Duodenal mucosa (tissue), 2 donors: ENCODE results near the gene ZNF300.
A peak's percentile ranks its signal among the peaks of the same experiment; 100 is the strongest.
"Not testable (repeated sequence)": the region's sequence is repeated elsewhere in the genome, so short reads cannot be mapped to it uniquely, and the experiment has no call there.

Experiments
- H3K27ac ChIP-seq: one replicate; pipeline ENCODE4 v1.7.0; 2013; ENCODE audit warnings: low read depth, low read length
- H3K27me3 ChIP-seq, 2 donors: one replicate each; pipeline ENCODE4 v1.7.0; 2013; ENCODE audit warnings: low read length in 2 of 2, control low read depth in 1 of 2; ENCODE audit not compliant: insufficient read depth in 2 of 2, control insufficient read depth in 1 of 2
- H3K36me3 ChIP-seq, 2 donors: one replicate each; pipeline ENCODE4 v1.7.0; 2013; ENCODE audit warnings: low read length in 2 of 2, control low read depth in 1 of 2; ENCODE audit not compliant: insufficient read depth in 2 of 2, control insufficient read depth in 1 of 2
- H3K4me1 ChIP-seq, 2 donors: one replicate each; pipeline ENCODE4 v1.7.0; 2013; ENCODE audit warnings: low read length in 2 of 2, control low read depth in 1 of 2; ENCODE audit not compliant: insufficient read depth in 2 of 2, control insufficient read depth in 1 of 2
- H3K4me3 ChIP-seq, 2 donors: one replicate each; pipeline ENCODE4 v1.7.0; 2013; ENCODE audit warnings: low read length in 2 of 2, low read depth in 1 of 2
- H3K9ac ChIP-seq, 2 donors: one replicate each; pipeline ENCODE4 v1.7.0; 2013; ENCODE audit warnings: low read length in 2 of 2, low read depth in 1 of 2
- H3K9me3 ChIP-seq, 2 donors: one replicate each; pipeline ENCODE4 v1.7.0; 2013; ENCODE audit warnings: low read length in 2 of 2, control low read depth in 1 of 2; ENCODE audit not compliant: control insufficient read depth in 1 of 2

Gene ZNF300

DNA sequence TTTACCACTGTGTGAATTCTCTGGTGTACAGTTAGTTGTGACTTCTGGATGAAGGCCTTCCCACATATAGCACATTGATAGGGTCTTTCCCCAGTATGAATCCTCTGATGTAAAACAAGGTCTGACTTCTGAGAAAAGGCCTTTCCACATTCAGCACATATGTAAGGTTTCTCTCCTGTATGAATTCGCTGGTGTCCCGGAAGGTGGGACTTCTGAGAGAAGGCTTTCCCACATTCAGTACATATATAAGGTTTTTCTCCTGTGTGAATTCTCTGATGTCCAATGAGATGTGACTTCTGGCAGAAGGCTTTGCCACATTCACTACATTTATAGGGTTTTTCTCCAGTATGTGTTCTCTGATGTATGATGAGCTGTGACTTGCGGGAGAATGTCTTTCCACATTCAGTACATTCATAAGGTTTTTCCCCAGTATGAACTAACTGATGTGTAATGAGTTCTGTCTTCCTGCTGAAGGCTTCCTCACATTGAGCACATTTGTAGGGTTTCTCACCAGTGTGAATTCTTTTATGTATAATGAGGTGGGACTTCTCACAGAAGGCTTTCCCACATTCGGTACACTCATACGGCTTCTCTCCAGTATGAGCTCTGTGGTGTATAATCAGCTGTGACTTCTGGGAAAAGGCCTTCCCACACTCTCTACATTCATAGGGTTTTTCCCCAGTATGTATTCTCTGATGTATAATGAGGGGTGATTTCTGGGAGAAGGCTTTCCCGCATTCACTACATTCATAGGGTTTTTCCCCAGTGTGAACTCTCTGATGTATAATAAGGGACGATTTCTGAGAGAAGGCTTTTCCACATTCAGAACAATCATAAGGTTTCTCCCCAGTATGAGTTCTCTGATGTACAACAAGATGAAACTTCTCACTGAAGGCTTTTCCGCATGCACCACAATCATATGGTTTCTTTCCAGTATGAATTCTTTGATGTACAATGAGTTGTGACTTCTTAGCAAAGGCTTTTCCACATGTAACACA, 9.1 kb downstream of the ZNF300 start:
- Histone ChIP-seq H3K27me3 (no peaks in the 10 kb centered on the region), H3K4me3 (no peak overlapping the region), H3K36me3 (peaks cover 18 to 21% of the 10 kb centered on the region in 2 donors), H3K9me3 (peaks cover 85 to 97% of the 10 kb centered on the region in 2 donors), H3K4me1 (no peaks in the 10 kb centered on the region), H3K27ac (no peak overlapping the region), H3K9ac (no peak overlapping the region)

DNA sequence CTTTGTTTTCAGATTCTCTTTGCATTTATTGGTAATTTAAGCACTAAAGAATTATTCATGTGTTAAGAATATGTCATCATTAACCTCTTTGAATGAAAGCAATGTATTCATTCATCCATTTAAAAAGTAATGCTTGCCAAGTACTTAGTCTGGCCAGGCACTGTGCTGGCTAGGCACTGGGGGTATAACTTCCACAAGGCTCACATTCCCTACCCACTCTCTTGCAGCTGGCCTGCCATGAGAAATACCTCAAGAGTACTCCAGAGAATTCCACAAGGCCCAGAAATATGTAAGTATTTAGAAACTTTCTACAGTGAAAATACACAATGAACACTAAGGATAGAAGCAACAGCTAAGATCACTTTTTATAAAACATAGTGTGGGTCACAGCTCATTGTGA, 25.4 kb downstream of the ZNF300 start:
- Histone ChIP-seq H3K9me3 (peaks cover 3 to 10% of the 10 kb centered on the region in 2 donors), H3K27me3 (no peaks in the 10 kb centered on the region), H3K36me3 (no peaks in the 10 kb centered on the region), H3K4me1 (no peaks in the 10 kb centered on the region), H3K4me3 (no peak overlapping the region), H3K27ac (no peak overlapping the region), H3K9ac (no peak overlapping the region)

DNA sequence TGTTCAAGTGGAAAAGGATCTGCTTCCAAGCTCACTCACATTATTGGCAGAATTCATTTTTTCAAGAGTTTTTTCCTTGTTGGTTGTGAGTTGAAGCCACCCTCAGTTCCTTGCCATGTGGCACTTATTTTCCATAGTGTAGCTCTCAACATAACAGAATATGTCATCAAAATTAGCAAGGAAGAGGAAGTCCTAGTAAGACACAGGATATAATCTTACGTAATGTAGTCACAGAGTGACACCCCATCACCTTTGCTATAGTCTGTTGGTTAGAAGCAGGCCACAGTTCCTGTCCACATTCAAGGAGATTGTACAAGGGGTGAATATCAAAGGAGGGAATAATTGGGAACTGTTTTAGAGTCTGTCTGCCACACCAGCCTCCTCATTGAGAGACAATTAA, 42.7 kb downstream of the ZNF300 start:
- H3K36me3 ChIP-seq: no peaks in the 10 kb centered on the region
- no peaks in the 10 kb centered on the region for H3K4me1 ChIP-seq
- no peak overlapping the region for H3K4me3 ChIP-seq
- no peaks in the 10 kb centered on the region for H3K27me3 ChIP-seq
- peaks cover 3% of the 10 kb centered on the region in 2 donors for H3K9me3 ChIP-seq
- H3K27ac ChIP-seq: no peak overlapping the region
- H3K9ac ChIP-seq: no peak overlapping the region

DNA sequence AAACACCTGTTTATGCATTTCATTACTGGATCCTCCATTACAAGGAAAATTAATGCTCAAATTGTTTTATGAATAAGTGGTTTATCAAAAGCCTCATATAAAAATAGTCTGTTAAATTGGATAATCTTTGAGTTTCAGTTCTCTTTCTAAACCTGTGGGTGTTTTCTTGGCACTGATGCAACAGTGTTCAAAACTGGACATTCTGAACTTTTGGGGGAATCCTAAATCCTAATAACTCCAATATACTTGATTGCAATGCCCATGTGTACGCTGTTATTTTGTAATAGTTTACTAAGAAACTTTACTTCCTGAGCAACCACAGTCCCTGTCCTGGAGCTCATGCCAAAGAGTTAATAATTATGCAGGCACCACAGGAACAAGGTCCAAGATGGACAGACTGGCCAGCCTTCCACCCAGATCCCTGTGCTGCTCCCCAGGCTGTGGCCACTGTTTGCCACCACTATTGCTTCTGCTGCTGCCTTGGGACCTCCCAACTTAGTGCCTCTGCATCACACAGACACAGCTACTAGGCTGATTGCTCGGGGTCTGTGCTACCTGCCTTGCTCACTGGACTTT, 44.4 kb downstream of the ZNF300 start:
- no peak overlapping the region for H3K4me3 ChIP-seq
- H3K4me1 ChIP-seq: no peaks in the 10 kb centered on the region

DNA sequence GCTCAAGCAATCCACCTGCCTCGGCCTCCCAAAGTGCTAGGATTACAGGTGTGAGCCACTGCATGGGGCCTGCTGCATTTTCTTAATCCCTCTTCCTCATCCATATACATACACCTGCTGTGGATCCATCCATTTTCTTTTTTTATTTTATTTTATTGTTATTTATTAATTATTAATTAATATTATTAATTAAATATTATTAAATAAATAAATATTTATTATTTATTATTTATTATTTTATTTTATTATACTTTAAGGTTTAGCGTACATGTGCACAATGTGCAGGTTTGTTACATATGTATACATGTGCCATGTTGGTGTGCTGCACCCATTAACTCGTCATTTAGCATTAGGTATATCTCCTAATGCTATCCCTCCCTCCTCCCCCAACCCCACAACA, 48.1 kb downstream of the ZNF300 start:
- H3K27me3 ChIP-seq, H3K4me3 ChIP-seq, H3K4me1 ChIP-seq, H3K9ac ChIP-seq, H3K36me3 ChIP-seq, H3K27ac ChIP-seq, H3K9me3 ChIP-seq: not testable (repeated sequence)

More for the DNA sequence above, 44.4 kb downstream of the ZNF300 start:
- Histone ChIP-seq H3K9ac (no peak overlapping the region), H3K9me3 (peaks cover 3% of the 10 kb centered on the region in 2 donors), H3K27me3 (no peaks in the 10 kb centered on the region), H3K36me3 (no peaks in the 10 kb centered on the region), H3K27ac (no peak overlapping the region)

- H3K27ac ChIP-seq: no peak overlapping the region
- H3K36me3 ChIP-seq: no peaks in the 10 kb centered on the region
- H3K9me3 ChIP-seq: no peaks in the 10 kb centered on the region
- no peak overlapping the region for H3K4me3 ChIP-seq
- H3K4me1 ChIP-seq: no peaks in the 10 kb centered on the region
- no peaks in the 10 kb centered on the region for H3K27me3 ChIP-seq
- no peak overlapping the region for H3K9ac ChIP-seq
Observed at GRCh38 chr5:150853561-150853960, 51.2 kb downstream of the ZNF300 start.

DNA sequence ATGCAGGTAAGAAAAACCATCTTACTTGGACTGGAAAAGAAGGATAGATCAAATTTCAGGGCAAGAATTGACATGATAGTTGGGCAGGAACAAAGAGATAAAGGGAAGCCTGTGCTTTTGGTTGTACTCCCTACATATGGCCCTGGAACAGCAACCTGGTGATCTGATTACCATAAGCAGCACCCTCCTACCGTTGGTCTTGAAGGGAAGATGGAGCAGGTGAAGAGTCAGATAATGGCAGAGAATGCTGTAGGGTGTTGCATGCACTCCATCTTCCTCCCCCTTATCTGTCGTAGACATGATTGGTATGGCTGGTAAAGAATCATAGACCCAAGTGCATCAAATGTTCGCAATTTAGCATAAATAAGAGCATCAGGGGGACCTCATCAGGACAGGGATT, 53.7 kb downstream of the ZNF300 start:
- Histone ChIP-seq H3K9ac (no peak overlapping the region), H3K27me3 (peaks cover 0 to 4% of the 10 kb centered on the region in 2 donors), H3K27ac (no peak overlapping the region), H3K4me1 (no peaks in the 10 kb centered on the region), H3K36me3 (no peaks in the 10 kb centered on the region), H3K9me3 (no peaks in the 10 kb centered on the region), H3K4me3 (no peak overlapping the region)

DNA sequence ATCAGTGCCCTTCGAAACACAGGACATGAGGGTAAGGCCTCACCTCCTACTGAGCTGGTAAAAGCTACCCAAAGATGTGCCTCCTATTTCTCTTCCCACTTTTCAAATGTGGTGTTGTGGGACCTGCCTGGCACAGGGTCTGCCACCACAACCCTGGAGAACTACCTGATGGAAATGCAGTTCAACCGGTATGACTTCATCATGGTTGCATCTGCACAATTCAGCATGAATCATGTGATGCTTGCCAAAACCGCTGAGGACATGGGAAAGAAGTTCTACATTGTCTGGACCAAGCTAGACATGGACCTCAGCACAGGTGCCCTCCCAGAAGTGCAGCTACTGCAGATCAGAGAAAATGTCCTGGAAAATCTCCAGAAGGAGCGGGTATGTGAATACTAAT, 56.5 kb downstream of the ZNF300 start:
- H3K27me3 ChIP-seq: peaks cover 0 to 4% of the 10 kb centered on the region in 2 donors
- no peaks in the 10 kb centered on the region for H3K9me3 ChIP-seq
- H3K4me1 ChIP-seq: no peaks in the 10 kb centered on the region
- H3K27ac ChIP-seq: no peak overlapping the region
- no peak overlapping the region for H3K9ac ChIP-seq
- H3K4me3 ChIP-seq: no peak overlapping the region
- H3K36me3 ChIP-seq: no peaks in the 10 kb centered on the region

GRCh38 chr5:150847334-150847695, 57.5 kb downstream of the ZNF300 start:
- Histone ChIP-seq H3K9me3 (no peaks in the 10 kb centered on the region), H3K27ac (no peak overlapping the region), H3K9ac (no peak overlapping the region), H3K36me3 (no peaks in the 10 kb centered on the region), H3K4me3 (no peak overlapping the region), H3K27me3 (peaks cover 0 to 4% of the 10 kb centered on the region in 2 donors), H3K4me1 (no peaks in the 10 kb centered on the region)

DNA sequence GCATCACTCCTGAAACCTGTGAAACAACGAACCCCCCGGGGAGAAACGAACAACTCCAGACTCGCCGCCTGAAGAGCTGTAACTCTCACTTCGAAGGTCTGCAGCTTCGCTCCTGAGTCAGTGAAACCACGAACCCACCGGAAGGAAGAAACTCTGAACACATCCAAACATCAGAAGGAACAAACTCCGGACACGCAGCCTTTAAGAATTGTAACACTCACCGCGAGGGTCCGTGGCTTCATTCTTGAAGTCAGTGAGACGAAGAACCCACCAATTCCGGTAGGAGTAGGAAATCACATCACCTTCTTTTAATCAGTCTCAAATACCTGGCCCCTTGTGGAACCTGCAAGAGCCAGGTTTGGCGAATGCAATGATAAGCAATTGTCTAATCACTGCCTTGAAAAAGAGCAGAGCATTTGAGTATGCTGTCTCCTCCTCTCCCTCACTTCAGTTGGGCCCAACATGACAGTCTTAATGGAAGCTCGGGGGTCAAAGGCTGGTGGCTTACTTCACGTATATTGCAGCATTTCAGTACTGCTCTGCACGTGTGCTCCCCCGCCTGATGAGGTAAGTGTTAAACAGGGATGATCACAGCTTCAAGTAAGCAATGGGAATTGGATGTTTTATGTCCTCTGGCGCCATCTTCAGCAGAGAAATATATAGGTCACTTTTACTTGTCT, 58.0 kb downstream of the ZNF300 start:
- Histone ChIP-seq H3K27ac (no peak overlapping the region), H3K9me3 (no peaks in the 10 kb centered on the region), H3K4me1 (no peaks in the 10 kb centered on the region), H3K9ac (no peak overlapping the region), H3K27me3 (peaks cover 0 to 4% of the 10 kb centered on the region in 2 donors), H3K4me3 (peak overlapping the region in 1 of 2 donors; percentile 1), H3K36me3 (no peaks in the 10 kb centered on the region)
